HG02759 (cell line): ENCODE data around the gene CPSF2.

Experiments
- ATAC-seq: cut with Tn5 transposase; IDR thresholded peaks from one replicate; pipeline ENCODE4 v1.9.1; 2021; ENCODE audit warnings: mild to moderate bottlenecking, moderate library complexity; ENCODE audit not compliant: unreplicated experiment

CPSF2 gene

GRCh38 chr14:92121670-92122350 lies at the start of gene CPSF2, which contains the start of gene NDUFB1:
TSS of gene CPSF2 (plus strand) at chr14:92121969. CDS start at chr14:92130985, 9,016 bp downstream.
TSS of gene NDUFB1 (minus strand) at chr14:92121706. CDS start at chr14:92117637, 4,069 bp downstream.
- peak; percentile 91 for ATAC-seq

- no peak for ATAC-seq
These were observed 47.2 kb upstream of the CPSF2 start for GRCh38 chr14:92074555-92074954.

GRCh38 chr14:92088494-92088893 lies 33.3 kb upstream of the CPSF2 start:
- ATAC-seq: no peak

- no peak for ATAC-seq
These were observed 28.4 kb upstream of the CPSF2 start for GRCh38 chr14:92093320-92093719.

GRCh38 chr14:92099802-92100201 lies 22.0 kb upstream of the CPSF2 start:
- no peak for ATAC-seq

GRCh38 chr14:92103363-92103989 lies 18.3 kb upstream of the CPSF2 start:
- no peak for ATAC-seq

GRCh38 chr14:92105073-92105892 lies 16.5 kb upstream of the CPSF2 start:
- no peak for ATAC-seq

- ATAC-seq: peak; percentile 10
These were observed 16.0 kb upstream of the CPSF2 start for GRCh38 chr14:92105893-92106142.

GRCh38 chr14:92106143-92106926 lies 15.4 kb upstream of the CPSF2 start, which contains the start of gene ATXN3:
TSS of gene ATXN3 (minus strand) at chr14:92106582. CDS start at chr14:92106552, 30 bp downstream.
- ATAC-seq: peak; percentile 84

- no peak for ATAC-seq
These were observed 13.2 kb upstream of the CPSF2 start for GRCh38 chr14:92108345-92109254.

- ATAC-seq: no peak
These were observed 12.3 kb upstream of the CPSF2 start for GRCh38 chr14:92109490-92109889.

GRCh38 chr14:92121207-92121669 lies 531 bp upstream of the CPSF2 start:
- no peak for ATAC-seq

GRCh38 chr14:92122351-92122677 lies 545 bp downstream of the CPSF2 start:
- peak; percentile 18 for ATAC-seq

- ATAC-seq: no peak
These were observed 992 bp downstream of the CPSF2 start for GRCh38 chr14:92122761-92123160.

- no peak for ATAC-seq
These were observed 12.7 kb downstream of the CPSF2 start for GRCh38 chr14:92134456-92134855.

- ATAC-seq: no peak
These were observed 13.5 kb downstream of the CPSF2 start for GRCh38 chr14:92135269-92135668.

- ATAC-seq: no peak
These were observed 21.5 kb downstream of the CPSF2 start for GRCh38 chr14:92143309-92143708.

- ATAC-seq: no peak
These were observed 22.2 kb downstream of the CPSF2 start for GRCh38 chr14:92143962-92144361.

- ATAC-seq: no peak
These were observed 22.9 kb downstream of the CPSF2 start for GRCh38 chr14:92144708-92145107.

- ATAC-seq: no peak
These were observed 31.8 kb downstream of the CPSF2 start for GRCh38 chr14:92153581-92153980.
